Testis (tissue), 2 donors: Measurements from ENCODE around the gene ENTPD7.

Source experiments
- POLR2A ChIP-seq: fragments of 450-650 bp; IDR thresholded peaks from one replicate; pipeline ENCODE4 v1.6.1; 2017; ENCODE audit warnings: antibody characterized with exemption, mild to moderate bottlenecking, moderate library complexity
- TF ChIP-seq, protein P1 (sequence below), 3 experiments: fragments of 450-650 bp in 2 of 3; fragments of 200-600 bp in 1 of 3; sonication (generic) in 1 of 3; IDR thresholded peaks; one replicate each; pipeline ENCODE4 v1.5.1; 2016 to 2019; ENCODE audit warnings: antibody characterized with exemption in 3 of 3, mild to moderate bottlenecking in 2 of 3, moderate library complexity in 1 of 3

GRCh38 chr10:99661377-99661763 is 2.1 kb downstream of the ENTPD7 start:
- TF ChIP-seq, protein P1, sequence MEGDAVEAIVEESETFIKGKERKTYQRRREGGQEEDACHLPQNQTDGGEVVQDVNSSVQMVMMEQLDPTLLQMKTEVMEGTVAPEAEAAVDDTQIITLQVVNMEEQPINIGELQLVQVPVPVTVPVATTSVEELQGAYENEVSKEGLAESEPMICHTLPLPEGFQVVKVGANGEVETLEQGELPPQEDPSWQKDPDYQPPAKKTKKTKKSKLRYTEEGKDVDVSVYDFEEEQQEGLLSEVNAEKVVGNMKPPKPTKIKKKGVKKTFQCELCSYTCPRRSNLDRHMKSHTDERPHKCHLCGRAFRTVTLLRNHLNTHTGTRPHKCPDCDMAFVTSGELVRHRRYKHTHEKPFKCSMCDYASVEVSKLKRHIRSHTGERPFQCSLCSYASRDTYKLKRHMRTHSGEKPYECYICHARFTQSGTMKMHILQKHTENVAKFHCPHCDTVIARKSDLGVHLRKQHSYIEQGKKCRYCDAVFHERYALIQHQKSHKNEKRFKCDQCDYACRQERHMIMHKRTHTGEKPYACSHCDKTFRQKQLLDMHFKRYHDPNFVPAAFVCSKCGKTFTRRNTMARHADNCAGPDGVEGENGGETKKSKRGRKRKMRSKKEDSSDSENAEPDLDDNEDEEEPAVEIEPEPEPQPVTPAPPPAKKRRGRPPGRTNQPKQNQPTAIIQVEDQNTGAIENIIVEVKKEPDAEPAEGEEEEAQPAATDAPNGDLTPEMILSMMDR (IDR thresholded peaks at IDR 0.05): no peak
- no peak for TF ChIP-seq POLR2A
